SW 1271 (cell line): ENCODE measurements around the gene SPAG9.

Experiments
- DNase-seq, 2 experiments: peaks; one replicate each; lab custom pipeline; 2025; lab: John Stamatoyannopoulos, UW

The SPAG9 gene

DNA sequence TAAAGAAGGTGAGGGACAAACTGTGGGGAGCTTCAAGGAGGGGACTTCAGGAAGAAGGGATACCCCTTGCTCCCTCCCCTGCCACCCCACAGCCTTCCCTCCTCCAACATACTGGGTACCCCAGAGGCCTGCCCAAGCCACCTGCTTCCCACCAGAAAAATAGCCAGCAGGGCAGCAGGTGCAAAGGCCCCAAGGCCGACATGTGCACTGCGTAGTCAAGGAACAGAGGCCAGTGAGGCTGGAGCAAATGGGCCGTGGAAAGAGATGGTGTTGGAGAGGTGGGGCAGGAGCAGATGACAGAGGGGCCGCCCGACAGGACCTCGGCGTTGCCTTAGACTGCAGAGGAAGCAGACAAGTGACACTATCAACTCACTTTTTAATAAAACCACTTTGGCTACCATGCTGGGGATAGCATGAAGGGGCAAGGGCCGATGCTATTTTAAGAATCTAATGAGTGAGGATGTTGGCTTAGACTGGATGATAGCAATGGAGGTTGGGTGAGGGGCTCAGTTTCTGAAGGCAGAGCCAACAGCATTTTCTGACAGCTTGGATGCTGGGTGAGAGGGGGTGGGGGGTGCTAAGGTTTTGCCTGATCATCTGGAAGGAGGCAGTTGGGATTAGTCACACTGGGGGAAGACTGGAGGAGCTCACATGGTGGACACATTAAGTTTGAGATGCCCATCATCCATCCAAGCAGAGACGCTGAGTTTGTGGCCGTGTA lies 181.7 kb downstream of the SPAG9 start:
- DNase-seq, result no peak

DNA sequence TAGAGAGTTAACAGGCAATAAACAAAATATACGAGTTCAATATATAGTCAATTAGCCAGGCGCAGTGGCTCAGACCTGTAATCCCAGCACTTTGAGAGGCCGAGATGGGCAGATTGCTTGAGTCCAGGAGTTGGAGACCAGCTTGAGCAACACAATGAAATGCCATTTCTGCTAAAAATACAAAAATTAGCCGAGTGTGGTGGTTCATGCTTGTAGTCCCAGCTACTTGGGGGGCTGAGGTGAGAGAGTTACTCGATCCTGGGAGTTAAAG lies 184.7 kb downstream of the SPAG9 start:
- DNase-seq, result no peak

DNA sequence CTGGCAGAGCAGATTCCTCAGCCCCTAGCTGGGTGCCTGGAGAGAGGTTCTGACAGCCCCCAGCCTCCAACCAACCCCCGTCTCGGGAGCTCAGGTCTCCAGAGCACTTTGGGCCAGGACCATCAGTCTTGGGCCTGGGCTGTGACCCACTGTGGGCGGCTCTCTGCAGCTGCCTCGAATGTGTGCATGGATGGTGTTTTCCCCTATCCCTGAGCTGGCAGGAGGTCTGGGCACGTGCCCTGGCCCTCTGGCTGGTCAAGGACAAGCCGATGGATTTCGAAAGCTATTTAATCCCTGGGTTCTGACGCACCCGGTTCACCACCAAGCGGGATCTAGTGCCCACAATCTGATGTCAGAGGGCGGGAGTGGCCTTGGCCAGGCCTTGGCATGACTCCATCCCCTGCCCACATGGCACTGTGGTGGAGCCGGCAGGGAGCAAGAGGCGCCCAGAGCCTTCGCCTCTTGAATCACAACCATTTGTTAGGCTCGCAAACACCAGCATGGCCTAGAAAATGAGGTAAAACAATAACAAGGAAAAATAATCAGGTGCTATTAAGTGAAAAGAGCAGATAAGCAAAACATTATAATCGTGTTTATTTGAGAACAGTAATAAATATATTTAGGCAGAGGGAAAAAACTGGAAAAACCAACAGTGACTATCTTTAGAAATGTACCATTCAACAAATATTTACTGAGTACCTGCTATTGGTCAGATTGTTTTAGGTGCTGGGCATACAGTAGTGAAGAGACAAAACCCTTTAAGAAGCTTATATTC lies 185.3 kb downstream of the SPAG9 start:
- DNase-seq, result no peak

DNA sequence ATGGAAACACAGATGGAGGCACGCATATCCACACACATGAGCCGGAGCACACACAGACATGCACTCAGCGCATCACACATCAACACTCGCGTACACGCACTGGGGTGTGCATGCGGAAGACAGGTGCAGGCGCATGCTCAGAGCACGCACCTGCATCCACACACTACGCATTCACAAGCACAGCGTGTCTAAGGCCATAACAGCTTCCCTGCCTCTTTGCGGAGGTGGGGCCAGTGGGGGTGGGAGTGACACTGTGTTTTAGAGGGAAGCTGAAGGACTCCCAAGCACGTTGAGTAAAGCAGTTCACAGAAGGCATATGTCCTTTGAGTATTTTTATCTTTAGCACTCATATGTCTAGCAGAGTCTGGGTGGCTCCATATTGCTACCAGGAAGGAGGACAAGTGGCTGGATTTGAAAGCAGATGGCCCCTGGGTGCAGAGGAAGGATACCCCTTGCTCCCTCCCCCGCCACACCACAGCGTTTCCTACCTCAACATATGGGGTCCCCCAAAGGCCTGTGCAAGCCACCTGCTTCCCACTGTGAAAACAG lies 185.9 kb downstream of the SPAG9 start:
- DNase-seq, result no peak

DNA sequence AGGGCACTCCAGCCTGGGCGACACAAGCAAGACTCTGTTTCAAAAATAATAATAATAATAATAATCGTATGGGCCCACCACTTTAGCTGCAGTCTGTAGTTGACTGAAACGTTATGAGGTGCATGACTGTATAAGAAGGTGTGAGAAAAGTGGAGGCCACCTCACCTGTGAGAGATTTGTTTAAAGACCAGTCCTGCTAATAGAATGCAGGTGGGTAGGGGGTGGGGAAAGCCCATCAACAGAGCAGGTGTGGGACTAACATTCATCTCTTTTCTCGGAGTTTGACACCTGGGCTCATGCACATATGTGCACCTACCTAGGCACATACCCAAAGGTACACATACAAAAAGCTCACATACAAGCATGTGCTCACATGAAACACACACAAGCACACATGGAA lies 186.5 kb downstream of the SPAG9 start:
- DNase-seq, result no peak

DNA sequence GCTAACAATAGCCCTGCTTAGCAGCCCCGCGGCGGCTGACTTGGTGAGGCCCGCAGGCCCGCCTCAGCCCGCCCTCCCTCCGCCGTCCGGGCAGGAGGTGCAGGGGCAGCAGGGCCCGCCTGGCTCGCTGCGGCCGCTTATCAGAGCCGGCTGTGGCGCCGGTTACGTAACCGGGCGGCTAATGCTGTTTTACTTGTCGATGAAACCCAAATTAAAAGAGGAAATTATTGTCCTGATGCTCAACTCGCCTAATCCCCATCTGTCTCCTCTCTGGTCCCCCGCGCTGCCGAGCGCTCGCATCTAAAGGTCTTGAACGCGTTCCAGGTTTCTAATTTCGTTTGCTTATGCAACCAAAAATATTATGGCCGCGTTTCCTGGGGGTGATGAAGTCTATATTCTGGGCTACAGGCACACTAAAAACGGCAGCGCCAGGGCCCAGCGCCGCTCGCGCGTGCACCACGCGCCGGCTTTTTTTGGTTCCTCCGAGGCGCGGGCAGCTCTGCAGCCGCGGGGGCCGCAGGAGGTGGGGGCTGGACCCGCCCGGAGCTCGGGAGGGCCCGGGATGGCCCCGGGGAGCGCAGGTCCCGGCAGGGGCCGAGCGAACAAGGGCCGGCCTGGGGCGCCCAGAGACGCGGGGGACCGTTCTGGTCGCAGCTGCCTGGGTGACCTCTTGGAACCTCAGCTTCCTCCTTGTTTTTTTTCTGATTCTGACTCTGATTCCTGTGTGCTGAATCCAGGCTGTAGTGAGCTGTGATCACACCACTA lies 189.3 kb downstream of the SPAG9 start:
- DNase-seq, result no peak

DNA sequence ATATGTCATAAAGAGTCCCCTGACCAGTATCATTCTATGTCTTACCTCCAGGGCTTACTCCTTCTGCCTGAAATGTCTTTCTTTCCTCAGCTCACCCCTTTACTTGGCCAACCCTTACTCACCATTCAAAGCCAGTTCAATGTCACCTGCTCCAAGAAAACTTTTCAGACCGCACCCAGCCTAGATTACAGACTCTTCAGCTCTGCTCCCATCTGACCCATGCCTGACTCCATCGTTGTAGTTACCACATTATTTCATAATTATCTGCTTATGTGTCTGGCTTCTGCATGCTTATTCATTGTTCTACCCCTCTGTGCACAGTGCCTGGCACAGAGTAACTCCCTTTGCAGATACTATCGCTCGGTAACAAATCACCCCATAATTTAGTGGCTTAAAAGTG lies 192.0 kb downstream of the SPAG9 start:
- DNase-seq, result no peak

DNA sequence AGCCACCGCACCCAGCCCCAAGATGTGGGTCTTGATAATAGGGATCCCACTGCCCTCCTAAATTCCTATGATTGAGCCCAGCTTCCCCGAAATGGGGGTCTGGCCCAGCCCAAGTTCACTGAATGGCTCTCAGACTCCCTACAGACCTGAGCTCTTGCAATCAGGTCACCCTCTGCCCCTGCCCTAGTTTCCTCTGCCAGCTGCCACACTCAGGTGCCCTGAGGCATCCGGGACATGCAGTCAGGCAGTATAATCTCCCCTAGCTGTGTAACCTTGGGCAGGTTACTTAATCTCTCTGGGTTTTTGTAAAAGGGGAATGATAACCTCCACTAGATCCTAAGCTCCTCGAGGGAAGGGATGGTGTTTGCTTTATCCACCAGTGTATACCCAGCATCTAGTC lies 193.4 kb downstream of the SPAG9 start:
- DNase-seq, result no peak

DNA sequence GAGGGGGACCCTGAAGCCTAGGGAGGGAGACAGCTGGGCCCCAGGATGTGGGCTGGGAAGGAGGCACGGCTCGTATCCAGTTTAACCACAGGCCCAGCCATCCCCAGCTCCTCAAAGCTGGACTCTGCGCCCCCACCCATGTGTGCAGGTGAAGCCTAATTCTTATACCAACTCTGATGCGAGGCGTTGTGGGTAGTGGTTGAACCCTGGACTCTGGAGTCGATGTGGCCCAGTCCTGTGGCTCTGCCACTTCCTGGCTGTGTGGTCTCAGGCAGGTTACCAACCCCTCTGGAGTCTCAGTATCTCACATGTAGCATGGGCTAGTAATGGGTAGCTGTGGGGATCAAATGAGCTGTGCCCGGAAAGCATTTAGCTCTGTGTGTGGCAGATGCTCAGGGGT lies 194.1 kb downstream of the SPAG9 start:
- no peak for DNase-seq

DNA sequence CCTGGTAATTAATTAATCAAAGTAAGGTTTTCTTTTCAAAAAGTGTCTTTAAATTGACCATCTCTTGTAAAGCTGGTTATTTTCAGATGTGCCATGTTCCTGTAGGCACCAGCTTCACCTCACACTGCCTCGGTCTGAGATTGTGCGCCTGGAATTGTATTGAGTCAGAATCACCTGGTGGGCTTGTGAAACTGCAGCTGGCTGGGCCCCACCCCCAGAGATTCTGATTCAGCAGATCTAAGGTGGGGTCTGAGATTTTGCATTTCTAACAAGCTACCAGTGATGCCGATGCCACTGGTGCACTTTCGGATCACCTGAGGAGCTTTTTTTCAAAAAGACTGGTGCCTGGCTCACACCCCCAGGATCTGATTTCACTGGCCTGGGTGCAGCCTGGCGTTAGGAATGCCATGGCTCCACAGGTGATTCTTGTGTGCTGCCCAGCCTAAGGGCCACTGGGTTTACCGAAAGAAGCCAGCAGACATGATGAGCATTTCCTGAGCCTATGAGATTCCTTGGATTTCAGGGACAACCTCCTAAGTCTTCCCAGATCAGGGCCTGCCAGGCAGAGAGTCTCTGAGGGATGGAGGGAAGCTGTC lies 195.3 kb downstream of the SPAG9 start:
- no peak for DNase-seq

DNA sequence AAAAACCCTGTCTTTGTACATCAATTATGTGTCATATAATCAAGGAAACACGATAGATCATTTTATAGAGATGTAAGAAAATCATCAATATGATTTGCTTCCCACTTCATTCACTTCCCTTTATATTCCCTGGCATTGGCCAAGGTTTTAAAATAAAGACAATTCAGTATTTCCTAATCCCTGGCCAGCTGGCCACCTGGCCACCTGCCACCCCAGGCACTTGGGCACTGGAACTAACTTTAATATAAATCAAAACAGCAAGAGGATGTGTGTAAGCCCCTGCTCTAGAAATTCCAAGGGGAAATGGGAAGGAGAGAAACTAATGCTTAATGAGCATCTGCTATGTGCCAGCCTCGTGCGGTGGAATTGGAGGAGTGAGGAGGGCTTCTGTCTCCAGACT lies 195.9 kb downstream of the SPAG9 start:
- no peak for DNase-seq

DNA sequence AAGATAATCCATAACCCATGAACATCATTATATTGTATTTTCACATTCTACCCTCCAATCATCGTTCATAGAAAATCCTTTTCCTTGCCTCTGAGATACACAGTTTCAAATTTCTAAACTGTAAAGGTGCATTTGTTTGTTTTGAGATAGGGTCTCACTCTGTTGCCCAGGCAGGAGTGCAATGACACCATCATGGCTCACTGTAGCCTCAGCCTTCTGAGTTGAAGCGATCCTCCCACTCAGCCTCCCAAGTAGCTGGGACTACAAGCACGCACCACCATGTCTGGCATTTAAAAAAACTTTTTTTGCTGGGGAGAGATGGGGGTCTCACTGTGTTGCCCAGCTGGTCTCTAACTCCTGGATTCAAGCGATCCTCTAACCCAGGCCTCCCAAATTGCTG lies 196.4 kb downstream of the SPAG9 start:
- no peak for DNase-seq

DNA sequence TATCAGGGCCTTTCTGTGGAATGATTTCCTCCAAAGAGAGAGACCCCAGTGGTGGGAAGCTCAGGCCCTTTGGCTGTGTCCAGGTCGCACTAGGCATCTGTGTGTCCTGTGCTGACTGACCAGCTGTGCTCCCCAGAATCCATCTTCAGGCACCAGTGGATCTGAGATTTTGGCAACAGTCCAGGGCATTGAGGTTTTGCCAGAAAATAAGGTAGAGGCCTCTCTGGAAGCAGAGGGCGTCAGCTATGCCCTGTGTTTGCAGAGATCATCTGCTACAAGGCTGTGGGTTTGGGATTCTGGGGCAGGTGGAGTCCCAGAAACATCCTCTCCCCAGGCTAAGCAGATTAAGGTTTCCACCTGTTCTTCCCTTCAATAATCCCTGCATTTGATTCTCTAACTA lies 197.1 kb downstream of the SPAG9 start:
- DNase-seq, result no peak

DNA sequence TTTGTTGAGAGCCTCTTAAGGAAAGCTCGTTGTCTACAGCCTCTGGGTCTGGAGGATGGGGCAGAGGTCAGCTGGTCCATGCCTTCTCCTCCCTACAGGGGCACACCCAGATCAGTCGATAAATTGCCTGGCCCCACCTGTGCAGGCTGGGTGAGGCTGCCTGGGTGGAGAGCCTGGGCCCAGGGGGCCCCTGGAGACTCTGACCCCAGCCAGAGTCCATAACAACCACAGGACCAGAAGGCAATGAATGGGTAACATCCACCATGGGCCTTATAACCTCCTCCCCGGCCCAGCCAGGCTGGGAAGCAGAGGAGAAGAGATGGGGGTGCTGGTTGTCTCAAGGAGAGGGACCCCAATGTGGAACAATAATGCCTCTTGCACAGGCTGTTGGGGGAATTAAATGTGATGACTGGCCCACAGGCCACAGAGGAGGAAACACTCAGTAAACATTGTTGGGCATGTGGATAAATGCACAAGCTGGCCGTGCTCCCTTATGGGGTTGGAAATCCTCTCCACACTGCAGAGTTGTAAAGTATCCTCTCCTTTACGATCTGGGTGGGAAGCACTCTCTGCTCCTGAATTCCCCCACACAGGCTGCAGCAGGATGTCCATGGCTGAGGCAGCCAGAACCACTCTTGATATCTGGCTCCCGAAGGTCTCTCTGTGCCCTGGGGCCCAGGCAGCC lies 197.8 kb downstream of the SPAG9 start:
- no peak for DNase-seq

DNA sequence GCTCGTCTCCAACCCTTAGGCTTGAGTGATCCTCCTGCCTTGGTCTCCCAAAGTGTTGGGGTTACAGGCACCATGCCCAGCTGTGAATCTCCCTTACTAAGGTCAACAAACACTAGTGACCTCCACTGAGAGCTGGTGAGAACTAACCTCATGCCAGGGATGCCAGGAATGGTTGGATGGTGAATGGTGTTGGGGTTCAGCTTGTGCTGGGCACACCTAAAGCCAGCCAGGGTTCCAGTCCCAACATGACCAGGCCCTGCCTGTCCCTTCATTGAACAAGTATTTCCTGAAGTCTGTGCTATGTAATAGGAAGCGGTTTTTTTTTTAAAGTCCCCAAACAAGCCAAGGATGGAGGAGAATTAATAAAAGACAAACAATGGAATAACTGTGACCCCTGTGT lies 198.6 kb downstream of the SPAG9 start:
- DNase-seq, result peak in 1 of 2 experiments; percentile 28

DNA sequence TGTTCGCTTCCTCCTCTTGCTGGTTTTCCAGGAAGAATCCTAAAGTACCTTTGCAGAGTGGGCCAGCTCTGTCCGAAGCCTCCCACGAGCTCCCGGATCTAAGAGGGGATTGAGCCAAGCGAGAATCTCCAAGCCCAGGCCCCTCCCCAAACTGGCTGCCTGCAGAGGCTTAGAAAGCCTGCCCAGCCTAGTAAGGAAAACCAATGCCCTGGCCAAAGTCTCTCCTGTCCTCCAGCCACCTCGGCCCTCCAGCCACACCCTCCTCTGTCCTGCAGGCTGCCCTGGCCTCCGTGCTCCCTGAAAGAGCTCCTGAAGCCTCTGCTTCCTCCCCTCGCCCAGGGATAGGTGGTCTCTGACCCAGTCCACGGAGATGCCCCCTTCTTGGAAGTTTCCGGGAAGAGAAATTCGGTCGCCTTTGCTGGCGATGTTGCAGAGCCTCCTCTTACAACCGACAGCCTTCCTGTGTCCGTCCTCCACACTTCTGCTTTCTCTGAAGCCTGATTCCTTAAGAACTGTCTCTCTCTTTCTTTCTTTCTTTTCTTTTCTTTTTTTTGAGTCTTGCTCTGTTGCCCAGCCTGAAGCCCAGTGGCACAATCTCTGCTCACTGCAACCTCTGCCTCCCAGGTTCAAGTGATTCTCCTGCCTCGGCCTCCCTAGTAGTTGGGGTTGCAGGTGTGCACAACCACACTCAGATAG lies 199.6 kb downstream of the SPAG9 start:
- DNase-seq, result no peak

DNA sequence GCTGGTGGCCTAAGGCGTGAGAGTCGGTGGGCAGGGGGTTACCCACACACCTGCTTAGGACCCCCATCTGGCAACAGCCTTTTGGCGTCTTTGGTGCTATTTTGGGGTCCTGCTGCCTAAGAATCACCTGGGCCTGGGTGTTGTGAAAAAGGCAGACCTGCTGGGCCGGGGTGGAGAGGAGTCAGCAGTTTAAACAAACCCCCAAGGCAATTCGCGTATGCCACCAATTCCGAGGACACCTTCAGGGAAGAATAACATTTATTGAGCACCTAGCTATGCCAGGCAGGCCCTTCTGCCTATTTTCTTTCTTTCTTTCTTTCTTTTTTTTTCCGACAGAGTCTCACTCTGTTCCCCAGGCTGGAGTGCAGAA lies 200.6 kb downstream of the SPAG9 start:
- DNase-seq, result no peak

DNA sequence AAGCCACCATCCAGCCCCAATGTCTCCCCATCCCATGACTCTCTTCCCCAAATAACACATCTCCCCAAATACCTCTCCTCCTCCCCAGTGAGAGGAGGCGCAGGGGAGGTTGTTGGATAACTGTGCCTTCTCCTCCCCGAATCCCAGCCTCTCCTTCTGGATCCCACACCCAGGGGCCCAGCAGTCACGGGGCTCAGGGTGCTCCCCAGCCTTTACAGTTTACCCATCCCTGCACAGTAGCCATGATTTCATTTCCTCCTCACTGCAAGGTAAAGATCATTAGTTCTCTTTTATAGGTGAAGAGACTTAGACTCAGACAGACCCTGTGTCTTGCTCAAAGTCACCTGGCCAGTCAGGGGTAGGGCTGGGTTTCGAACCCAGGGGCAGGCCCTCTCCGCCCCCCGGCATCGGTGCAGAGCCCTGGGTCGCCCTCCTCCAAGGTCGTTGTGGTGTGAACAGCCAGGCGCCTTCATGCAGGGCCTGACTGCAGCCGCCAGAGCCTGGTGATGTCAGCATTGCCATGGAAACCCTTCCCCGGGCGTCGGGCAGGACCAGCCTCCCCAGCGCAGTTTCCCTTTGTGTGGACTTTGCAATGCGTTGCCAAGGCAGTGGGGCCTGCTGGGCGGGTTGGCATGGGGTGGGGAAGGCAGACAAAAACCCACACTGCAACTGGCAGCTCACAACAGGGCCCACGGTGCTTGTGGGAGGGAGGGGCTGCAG lies 201.2 kb downstream of the SPAG9 start:
- no peak for DNase-seq

DNA sequence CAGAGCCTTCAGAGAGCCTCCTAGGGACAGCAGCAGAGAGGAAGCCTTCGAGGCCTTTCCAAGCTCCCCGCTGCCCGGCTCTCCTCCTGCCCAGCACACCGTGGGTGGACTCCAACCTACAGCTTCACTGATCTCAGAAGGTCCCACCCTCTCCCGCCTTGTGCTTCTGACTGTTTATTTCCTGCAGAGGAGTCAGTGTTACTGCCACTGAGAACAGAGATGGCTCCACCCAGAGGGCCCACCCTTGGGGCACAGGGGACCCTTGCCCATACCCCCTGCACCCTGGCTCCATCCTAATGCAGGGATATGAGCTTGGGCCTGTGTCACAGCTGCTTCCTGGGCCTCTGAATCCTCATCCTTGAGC lies 201.8 kb downstream of the SPAG9 start:
- DNase-seq, result no peak

DNA sequence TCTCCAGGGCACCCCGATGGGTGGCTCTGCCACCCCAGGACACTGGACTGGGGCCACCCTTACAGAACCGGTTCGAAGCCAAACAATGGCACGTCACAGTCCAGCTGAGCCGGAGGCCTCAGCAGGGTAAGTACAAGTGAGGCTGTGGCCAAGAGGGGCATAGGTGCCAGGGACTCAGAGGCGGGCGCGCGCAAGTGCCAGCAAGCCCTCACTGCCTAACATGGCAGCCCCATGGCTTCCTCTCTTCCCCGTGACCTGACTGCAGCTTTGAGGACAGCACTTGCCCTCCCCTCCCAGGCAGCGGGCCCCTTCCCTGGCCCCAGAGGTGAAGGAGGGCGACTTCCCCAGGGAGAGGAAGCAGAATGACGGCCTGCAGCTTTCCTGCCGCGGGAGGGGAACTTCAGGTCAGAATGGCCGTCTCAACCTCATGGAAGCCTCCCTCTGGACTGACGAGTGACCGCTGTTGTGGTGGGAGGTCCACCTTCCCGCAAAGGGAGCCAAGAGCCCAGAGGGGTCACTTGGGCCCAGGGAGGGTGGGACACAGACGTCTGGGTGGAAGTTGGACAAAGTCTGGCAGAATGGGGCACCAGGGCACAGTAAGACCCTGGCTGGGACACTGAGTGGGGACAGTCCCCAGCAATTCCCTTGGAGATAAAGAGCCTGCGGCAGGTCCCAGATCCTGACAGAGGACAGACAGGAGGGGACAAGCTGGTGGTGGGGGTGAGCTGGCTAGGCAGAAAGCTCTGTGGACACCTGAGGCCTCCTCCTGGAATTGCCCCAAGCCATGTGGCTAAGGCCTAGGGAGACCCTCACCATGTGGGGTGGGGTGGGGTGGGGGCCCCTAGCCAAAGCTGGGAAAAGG lies 202.4 kb downstream of the SPAG9 start:
- no peak for DNase-seq
